Frontal cortex (tissue), 4 donors: Measurements from ENCODE around the gene CLCN6. TPM values are rescaled to one million over a fixed set of nuclear protein-coding genes. Genes with fewer than 3 reads are reported as not detected.

Experiments
- DNase-seq, 2 donors: peaks; one replicate each; pipeline ENCODE4 v3.0.0; 2012; ENCODE audit warnings: low spot score in 2 of 2
- FAIRE-seq: peaks from 2 replicates; lab custom pipeline; 2012; peaks lifted over from hg19 to GRCh38; lab: Jason Lieb, UNC
- small RNA-seq: library from RNA; depleted of rRNA; stranded (forward); fragments of <200 nt; gene quantifications from one replicate; pipeline ENCODE3, GENCODE V24; 2014
- total RNA-seq: library from RNA; depleted of rRNA; stranded (reverse); fragments of >200 nt; gene quantifications from one replicate; pipeline ENCODE4 v1.2.3, GENCODE V29; 2014
- donor health status: control.
- donor health status: control.
- donor health status: control.

Gene CLCN6
- total RNA-seq, 1 donor from 2014 or later: 14.7 TPM

GRCh38 chr1:11888206-11888876, 82.3 kb downstream of the CLCN6 start:
- FAIRE-seq (no peak), DNase-seq (no peak)

GRCh38 chr1:11888877-11889208, 82.9 kb downstream of the CLCN6 start:
- FAIRE-seq (no peak), DNase-seq (no peak)

GRCh38 chr1:11891433-11892186, 85.6 kb downstream of the CLCN6 start:
- DNase-seq (no peak), FAIRE-seq (no peak)

Small RNA genes within 50 kb of the gene (small RNA-seq; reads per million reads assigned to genes)
- not detected for gene RF02156
- gene RF02157: not detected
- gene RF02158: not detected

Other genes with a start within 250 kb of the CLCN6 start
- 6.1 TPM for gene FBXO2, start 151.8 kb upstream of the CLCN6 start, total RNA-seq
- gene FBXO44, start 151.3 kb upstream of the CLCN6 start, total RNA-seq: 33.0 TPM
- 5.3 TPM for gene FBXO6, start 142.0 kb upstream of the CLCN6 start, total RNA-seq
- gene MAD2L2, start 125.0 kb upstream of the CLCN6 start, total RNA-seq: 54.2 TPM
- 137 TPM for gene DRAXIN, start 114.5 kb upstream of the CLCN6 start, total RNA-seq
- 2.4 TPM for gene AGTRAP, start 70.1 kb upstream of the CLCN6 start, total RNA-seq
- gene C1orf167, start 44.0 kb upstream of the CLCN6 start, total RNA-seq: not detected
- gene MTHFR, start 227 bp upstream of the CLCN6 start, total RNA-seq: 24.5 TPM
- gene NPPA, start 41.6 kb downstream of the CLCN6 start, total RNA-seq: 3.3 TPM
- 0.41 TPM for gene NPPB, start 52.8 kb downstream of the CLCN6 start, total RNA-seq
- gene KIAA2013, start 120.2 kb downstream of the CLCN6 start, total RNA-seq: 20.0 TPM
- 15.5 TPM for gene PLOD1, start 128.5 kb downstream of the CLCN6 start, total RNA-seq
- gene MFN2, start 174.3 kb downstream of the CLCN6 start, total RNA-seq: 42.0 TPM
- 31.8 TPM for gene MIIP, start 213.3 kb downstream of the CLCN6 start, total RNA-seq